NCI-H226 (cell line): Measurements from ENCODE around the gene AFG1L.

Experiments
- DNase-seq: peaks from one replicate; pipeline ENCODE4 v3.0.0-alpha.2; 2015

Gene AFG1L

GRCh38 chr6:108465098-108465495 lies 170.2 kb downstream of the AFG1L start:
- no peak for DNase-seq

- no peak for DNase-seq
These were observed 173.5 kb downstream of the AFG1L start for GRCh38 chr6:108468346-108468745.

DNA sequence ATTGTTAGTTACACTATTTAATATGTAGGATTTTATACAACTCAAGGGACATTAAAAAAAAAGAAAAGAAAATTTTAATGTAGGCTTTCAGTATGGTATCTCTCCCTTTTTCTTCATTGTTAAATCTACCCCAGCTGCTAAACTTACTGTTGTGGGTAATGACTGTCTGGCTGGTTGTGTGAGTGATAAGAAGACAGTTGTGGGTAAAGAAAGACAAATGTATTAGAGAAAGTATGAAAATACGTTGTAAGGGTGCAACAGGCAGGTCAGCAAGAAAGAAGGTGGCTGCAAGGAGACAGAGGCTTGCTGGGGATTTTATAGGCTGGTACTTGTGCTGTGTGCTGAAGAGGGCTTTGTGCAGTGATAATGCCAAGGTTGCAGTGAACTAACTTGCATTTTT lies 174.5 kb downstream of the AFG1L start:
- no peak for DNase-seq

DNA sequence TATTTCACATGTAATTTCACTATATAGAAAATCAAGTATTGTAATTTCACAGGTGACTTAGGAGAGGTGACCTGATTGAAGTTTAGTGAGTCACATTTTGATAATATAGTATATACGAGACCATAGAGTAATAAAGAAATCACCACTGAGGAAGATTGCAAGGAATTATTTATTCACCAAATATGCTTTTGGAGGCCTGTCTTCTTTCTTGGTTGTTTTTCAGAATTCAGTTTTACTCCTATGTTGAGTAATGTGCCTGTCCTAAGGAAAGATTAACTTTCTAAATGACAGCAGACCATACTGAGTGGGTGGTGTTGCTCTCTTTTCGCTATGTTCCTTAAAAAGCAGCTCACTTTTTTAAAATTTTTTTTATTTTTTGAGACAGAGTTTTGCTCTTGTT lies 178.3 kb downstream of the AFG1L start:
- no peak for DNase-seq

DNA sequence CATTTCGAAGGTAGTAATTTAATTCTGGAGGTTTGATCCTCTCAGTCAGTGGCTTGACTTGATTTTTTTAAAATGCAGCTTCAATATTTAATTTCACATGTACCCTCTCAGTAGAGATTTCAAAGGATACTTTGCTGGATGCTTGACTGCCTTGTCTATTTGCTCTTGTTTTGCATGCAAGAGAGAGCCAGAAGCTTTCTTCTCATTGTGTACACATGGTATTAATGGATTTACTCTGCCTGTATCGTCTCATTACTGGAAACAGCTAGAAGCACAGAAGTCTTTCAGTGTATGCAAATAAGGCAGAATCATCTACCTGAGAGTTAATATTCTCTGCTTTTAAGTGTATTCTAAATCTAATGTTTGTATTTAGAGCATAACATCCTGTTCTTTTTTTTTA lies 181.5 kb downstream of the AFG1L start:
- DNase-seq: no peak

DNA sequence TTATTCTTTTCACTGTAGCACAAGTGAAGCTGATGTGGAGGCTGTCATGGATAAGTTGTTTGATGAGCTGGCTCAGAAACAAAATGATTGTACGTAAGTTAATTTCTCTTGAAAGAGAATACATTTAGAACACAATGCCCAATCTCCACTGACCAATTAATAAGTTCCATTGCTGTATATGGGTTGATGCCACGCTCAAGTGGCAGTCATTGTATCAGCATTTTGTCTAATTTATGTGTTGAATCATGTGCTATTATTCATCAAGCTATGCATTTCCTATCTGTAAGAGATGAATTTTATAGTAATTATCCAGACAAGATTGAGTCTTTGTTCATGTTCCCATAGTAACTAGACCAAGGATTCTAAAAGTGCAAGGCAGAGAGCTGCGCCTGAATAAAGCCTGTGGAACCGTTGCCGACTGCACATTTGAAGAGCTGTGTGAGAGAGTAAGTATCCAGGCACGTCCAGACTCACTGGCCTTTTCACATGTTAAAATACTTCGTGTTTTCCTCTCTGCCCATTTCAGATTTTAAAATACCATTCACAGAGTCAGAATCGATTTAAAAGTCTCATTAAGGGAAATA lies 182.1 kb downstream of the AFG1L start:
- no peak for DNase-seq

GRCh38 chr6:108482559-108482958 lies 187.7 kb downstream of the AFG1L start:
- DNase-seq: no peak

DNA sequence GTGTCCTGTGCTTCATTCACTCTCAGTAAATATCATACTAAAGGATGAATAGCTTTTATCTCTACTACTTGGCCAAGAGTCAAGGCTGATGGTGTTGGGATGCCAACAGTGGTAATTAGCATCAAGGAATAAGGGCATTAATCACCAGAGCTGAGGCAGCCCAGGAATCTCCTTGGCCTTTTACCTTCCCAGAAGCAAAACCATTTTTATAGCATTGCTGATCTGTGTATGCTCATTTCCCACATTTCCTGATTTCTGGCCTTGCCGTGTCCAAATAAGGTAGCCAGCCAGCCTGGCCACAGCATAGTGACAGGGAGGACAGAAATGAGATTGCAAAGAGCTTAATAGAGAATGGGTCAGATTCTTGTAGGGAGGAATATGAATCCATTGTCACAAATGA lies 189.2 kb downstream of the AFG1L start:
- no peak for DNase-seq

DNA sequence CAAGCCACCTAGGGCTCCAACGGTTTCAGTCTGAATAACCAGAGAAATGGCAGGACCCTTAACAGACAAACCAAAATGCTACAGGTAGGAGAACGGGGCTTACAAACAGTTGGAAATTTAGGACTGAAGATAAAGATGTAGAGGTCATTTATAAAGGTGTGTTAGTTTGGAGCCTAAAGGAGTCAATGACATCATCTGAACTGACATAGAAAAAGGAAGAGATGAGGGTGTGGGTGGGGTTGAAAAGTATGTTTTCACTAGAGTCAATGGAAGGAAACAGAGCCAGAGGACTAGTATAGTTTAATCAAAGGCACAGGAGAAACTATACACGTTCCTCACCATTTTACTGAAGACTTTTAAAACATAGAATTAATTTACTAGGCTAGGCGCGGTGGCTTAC lies 194.8 kb downstream of the AFG1L start:
- DNase-seq: no peak

DNA sequence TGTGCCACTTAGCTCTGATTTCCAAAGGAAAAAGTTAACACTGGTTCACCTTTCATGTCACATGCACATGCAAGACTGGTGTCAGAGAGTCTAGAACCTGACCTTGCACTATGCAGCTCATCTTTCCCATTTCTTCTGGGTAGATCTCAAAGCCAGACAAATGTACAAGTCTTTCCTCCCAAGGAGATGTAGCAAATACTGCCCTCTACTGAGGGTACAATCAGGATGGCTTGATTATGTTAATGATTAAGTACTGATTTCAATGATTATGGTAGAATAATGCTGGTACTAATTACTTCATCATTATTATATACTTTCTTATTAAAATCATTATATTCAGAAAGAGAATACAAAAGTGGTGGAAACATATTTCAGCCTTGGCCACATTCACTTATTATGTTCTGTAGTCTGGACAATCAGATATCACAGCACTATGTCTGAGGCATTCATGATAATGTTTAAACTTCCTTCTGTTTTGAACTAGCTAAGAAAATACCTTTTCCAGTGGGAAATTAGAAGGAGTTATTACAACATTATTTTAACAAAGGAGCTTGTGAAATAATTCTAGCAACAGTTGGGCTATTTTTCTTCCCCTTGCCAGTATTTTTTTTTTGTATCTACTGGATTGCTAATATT lies 197.4 kb downstream of the AFG1L start:
- peak; percentile 10 for DNase-seq

DNA sequence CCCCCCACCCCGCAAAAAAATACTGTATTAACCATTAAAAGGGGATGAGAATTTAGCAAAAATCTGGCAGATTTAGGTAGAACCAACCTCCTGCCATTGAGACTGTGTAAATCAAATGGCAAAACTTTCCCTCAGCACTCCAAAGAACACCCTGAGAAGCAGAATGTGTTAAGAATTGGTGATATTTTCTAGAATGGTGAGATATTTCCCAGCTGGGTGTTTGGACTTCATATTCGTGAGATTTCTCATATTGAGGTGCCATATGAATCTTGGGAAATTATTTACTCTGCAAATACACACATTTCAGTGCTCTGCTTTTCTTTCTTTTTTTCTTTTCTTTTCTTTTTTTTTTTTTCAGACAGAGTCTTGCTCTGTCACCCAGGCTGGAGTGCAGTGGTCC lies 199.6 kb downstream of the AFG1L start:
- DNase-seq: no peak

DNA sequence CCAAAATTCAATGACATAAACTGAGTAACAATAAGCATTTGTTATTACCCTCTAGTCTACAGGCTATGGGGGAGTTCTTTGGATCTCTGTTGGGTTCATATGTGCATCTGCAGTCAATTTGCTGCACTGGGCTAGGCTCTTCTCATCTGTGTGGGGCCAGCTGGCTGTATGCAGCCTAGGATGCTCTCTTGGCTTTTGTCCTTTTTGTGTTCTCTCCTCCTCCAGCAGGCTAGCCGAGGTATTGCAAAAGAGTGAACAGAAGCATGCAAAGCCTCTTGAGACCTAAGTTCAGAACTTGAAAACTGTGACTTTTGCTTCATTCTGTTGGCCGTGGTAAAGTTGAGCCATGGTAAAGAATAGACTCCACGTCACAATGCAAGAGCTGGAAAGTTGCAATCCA lies 203.0 kb downstream of the AFG1L start:
- no peak for DNase-seq

DNA sequence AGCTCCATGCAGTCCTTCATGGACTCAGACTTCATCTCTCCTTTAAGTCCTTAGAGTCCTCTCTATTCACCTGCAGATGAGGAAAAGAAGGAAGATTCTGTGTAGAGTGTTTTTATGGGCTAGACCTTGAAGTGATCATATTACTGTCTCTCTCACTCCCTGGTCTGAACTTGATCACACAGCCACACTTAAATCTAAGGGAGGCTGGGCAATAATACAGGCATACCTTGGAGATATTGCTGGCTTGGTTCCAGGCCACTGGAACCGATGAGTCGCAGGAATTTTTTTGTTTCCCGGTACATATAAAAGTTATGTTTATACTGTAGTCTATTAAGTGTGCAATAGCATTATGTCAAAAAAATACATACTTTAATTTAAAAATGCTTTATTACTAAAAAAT lies 206.7 kb downstream of the AFG1L start:
- peak; percentile 56 for DNase-seq

GRCh38 chr6:108502832-108503231 lies 208.0 kb downstream of the AFG1L start:
- DNase-seq: no peak

DNA sequence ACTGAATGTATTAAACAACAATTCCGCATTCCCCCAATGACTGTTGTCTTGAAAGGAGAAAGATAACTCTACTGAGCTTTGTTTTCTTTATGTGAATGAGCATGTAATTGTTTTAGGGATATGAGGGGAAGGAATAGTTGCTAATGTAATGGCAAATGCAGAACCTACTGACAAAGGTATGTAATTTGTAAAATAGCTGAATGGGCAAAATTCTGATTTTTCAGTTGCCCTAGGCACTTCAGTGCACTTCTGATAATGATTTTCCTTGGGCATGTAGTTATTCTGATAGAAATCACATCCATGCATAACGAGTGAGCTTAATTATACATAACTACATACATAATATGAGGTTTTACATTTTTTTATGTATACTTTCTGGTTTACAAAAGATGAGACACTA lies 212.5 kb downstream of the AFG1L start:
- DNase-seq: no peak

DNA sequence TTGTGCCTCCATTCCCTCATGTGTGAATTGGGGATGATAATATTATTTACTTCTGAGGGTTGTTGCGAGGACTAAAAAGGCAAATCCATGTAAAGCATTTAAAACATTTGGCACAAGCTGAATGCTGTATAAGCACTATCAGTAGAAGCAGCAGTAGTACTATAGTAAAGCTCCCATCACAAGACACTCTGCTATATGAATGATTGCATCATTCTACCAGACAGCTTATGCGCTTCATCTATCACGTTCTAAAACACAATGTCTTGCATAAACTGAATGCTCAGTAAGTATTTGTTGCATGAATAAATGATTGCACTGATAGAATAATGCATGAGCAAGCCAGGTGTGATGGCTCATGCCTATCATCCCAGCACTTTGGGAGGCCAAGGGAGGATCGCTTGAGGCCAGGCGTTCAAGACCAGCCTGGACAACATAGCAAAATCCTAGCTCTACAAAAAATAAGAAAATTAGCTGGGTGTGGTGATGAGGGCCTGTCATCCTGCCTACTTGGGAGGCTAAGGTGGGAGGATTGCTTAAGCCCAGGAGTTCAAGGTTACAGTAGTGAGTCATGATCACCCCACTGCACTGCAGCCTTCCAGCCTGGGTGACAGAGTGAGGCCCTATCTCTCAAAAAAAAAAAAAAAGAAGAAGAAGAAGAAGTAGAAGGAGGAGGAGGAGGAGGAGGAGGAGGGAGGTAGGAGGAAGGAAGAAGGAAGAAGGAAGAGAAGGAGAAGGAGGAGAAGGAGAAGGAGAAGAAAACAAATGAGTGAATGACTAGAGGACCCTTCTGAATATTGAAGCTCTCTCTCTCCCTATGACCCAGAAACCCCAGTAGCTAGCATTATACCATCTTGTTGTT lies 215.8 kb downstream of the AFG1L start:
- no peak for DNase-seq

DNA sequence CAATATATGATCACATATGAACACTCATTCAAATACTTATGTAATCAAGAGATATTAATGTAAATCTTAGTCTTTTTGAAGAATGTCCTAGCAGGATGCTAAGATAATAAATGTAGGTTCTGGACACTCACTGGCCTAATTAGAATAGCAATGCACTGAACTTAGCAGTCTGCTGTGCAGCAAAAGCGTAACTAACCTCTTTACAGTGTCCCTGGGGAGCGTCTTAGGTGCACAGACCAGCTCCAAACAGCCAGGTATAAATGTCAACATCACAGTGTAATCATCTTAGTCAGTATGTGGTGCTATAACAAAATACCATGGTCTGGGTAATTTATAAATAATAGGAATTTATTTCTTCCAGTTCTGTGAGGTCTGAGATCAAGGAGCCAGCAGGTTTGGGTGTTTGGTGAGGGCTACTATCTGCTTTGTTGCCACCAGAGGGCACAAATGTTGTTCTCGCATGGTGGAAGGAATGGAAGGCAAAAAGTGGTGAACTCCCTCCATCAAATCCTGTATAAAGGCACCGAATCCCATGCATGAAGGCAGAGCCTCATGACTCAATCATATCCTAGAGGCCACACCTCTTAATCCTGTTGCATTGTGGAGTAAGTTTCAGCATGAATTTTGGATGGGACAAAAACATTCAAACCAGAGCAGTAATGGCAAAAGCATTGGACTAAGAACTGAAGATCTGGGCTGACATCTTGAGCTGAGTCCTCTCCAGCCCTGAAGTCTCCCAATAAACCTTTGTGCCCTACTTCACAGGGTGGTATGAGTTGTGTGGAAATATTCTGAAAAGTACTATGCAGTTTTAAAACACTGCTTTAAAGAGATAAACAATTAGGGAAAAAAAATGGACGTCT lies 224.1 kb downstream of the AFG1L start:
- DNase-seq: peak; percentile 23

DNA sequence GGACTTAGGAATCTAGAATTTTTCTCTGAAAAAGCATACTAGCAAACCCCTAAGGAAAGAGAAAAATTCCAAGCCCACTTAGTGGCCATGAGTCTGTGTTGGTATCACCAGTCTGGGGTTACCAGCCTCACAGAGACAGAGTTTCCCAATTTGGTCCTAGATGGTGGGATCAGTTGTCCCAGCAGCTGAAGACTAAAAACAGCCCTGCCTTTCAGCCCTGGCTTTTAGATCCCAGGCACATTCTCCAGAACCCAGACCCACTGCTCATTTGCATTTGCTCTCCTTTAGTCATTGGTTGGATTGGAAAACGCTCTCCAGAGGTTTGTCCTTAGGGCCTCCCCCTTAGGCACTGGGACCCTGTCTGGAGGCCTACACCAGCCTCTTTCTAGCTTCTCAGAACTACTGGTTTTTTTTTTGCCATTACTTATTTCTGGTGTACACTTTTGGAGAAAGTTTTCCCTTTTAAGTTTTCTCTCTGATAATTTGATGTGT lies 226.8 kb downstream of the AFG1L start:
- DNase-seq: no peak

DNA sequence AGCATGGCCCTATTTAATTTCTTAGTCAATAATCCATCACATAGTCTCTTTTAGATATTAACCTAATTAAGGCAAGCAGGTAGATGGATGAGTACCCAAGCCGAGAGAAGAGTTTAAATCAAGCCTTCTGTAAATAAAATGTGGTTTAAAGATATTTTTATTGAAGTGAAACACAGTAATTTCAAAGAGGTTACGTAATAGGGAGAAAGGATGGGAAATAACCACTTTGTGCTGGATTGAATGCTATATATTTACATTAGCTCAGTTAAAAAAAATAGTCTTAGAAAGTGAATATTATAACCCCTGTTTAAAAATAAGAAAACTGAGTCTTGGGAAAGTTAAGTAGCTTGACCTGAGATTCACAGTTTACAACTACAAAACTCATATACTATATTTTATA lies 228.8 kb downstream of the AFG1L start:
- DNase-seq: no peak

GRCh38 chr6:108524528-108525248 lies 229.8 kb downstream of the AFG1L start:
- DNase-seq: no peak

- DNase-seq: no peak
These were observed 231.9 kb downstream of the AFG1L start for GRCh38 chr6:108526739-108527174.

- no peak for DNase-seq
These were observed 234.0 kb downstream of the AFG1L start for GRCh38 chr6:108528878-108529277.
